ENCODE measurements around the gene RAB15. TPM values are rescaled to one million over a fixed set of nuclear protein-coding genes. Genes with fewer than 3 reads are reported as not detected.

Gene RAB15
- total RNA-seq, 1 experiment from 2014 or later: 3.4 TPM

- H3K27me3 ChIP-seq: peaks cover 3% of the 10 kb centered on the region
Measured at GRCh38 chr14:64910847-64911495, 61.2 kb downstream of the RAB15 start.

GRCh38 chr14:64906022-64906421 is 66.1 kb downstream of the RAB15 start:
- DNase-seq: no peak
- peaks cover 3% of the 10 kb centered on the region; the same call in 1 of the 2 replicates for H3K27me3 ChIP-seq

More at GRCh38 chr14:64910847-64911495, 61.2 kb downstream of the RAB15 start:
- Histone ChIP-seq H3K9me3 (no peaks in the 10 kb centered on the region), H3K4me3 (no peak overlapping the region), H3K36me3 (peaks cover 6% of the 10 kb centered on the region)
- DNase-seq: no peak

DNA sequence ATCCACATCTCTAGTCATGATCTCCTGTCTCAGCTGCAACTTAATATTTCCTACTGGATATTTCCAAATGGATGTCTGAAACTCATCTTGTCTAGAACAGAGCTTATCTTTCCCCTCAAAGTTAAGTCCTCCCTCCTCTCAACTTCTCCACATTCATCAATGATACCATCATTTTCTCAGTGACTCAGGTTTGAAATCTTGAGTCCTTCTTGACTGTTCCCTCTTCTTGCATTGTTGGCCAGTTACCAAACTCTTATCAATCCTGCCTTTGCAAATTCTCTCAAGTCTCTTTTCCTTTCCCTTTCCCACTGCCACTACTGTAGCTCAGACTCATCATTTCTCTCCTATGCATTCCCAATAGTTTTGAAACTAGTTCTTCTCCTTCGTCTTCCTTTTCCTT is 72.2 kb downstream of the RAB15 start:
- no peaks in the 10 kb centered on the region for H3K36me3 ChIP-seq
- no peak for DNase-seq
- no peaks in the 10 kb centered on the region; the same call in none of the 2 replicates for H3K27me3 ChIP-seq
- no peak overlapping the region for H3K4me3 ChIP-seq
- H3K9me3 ChIP-seq: no peaks in the 10 kb centered on the region

More at GRCh38 chr14:64906022-64906421, 66.1 kb downstream of the RAB15 start:
- H3K4me3 ChIP-seq: no peak overlapping the region
- no peaks in the 10 kb centered on the region for H3K36me3 ChIP-seq
- H3K9me3 ChIP-seq: no peaks in the 10 kb centered on the region

Other genes with a start within 250 kb of the RAB15 start
- gene SPTB, start 92.4 kb downstream of the RAB15 start, total RNA-seq (2014; rRNA removed; shearing (Covaris generic); ENCODE audit: low replicate concordance): 0.13 TPM in 1 of 2 replicates, not detected in the other
- 12.3 and 15.7 TPM in 2 replicates for gene CHURC1, start 57.9 kb downstream of the RAB15 start, total RNA-seq (2014; rRNA removed; shearing (Covaris generic); ENCODE audit: low replicate concordance)
- gene GPX2, start 29.6 kb downstream of the RAB15 start, total RNA-seq (2014; rRNA removed; shearing (Covaris generic); ENCODE audit: low replicate concordance): not detected in 2 replicates
- gene FNTB, start 14.6 kb upstream of the RAB15 start, total RNA-seq (2014; rRNA removed; shearing (Covaris generic); ENCODE audit: low replicate concordance): 0.72 and 5.1 TPM in 2 replicates
- 26.6 and 30.8 TPM in 2 replicates for gene MAX, start 130.2 kb upstream of the RAB15 start, total RNA-seq (2014; rRNA removed; shearing (Covaris generic); ENCODE audit: low replicate concordance)